Fibroblast of skin of left quadriceps (primary cell): Measurements from ENCODE around the gene NFE2L3.
"Not testable (repeated sequence)": the region's sequence is repeated elsewhere in the genome, so short reads cannot be mapped to it uniquely, and the experiment has no call there.

Experiments
- DNase-seq, 2 experiments: peaks; one replicate each; pipeline ENCODE4 v3.0.0-alpha.2; 2013; ENCODE audit warnings: low read depth in 2 of 2

Gene NFE2L3, protein sequence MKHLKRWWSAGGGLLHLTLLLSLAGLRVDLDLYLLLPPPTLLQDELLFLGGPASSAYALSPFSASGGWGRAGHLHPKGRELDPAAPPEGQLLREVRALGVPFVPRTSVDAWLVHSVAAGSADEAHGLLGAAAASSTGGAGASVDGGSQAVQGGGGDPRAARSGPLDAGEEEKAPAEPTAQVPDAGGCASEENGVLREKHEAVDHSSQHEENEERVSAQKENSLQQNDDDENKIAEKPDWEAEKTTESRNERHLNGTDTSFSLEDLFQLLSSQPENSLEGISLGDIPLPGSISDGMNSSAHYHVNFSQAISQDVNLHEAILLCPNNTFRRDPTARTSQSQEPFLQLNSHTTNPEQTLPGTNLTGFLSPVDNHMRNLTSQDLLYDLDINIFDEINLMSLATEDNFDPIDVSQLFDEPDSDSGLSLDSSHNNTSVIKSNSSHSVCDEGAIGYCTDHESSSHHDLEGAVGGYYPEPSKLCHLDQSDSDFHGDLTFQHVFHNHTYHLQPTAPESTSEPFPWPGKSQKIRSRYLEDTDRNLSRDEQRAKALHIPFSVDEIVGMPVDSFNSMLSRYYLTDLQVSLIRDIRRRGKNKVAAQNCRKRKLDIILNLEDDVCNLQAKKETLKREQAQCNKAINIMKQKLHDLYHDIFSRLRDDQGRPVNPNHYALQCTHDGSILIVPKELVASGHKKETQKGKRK

DNA sequence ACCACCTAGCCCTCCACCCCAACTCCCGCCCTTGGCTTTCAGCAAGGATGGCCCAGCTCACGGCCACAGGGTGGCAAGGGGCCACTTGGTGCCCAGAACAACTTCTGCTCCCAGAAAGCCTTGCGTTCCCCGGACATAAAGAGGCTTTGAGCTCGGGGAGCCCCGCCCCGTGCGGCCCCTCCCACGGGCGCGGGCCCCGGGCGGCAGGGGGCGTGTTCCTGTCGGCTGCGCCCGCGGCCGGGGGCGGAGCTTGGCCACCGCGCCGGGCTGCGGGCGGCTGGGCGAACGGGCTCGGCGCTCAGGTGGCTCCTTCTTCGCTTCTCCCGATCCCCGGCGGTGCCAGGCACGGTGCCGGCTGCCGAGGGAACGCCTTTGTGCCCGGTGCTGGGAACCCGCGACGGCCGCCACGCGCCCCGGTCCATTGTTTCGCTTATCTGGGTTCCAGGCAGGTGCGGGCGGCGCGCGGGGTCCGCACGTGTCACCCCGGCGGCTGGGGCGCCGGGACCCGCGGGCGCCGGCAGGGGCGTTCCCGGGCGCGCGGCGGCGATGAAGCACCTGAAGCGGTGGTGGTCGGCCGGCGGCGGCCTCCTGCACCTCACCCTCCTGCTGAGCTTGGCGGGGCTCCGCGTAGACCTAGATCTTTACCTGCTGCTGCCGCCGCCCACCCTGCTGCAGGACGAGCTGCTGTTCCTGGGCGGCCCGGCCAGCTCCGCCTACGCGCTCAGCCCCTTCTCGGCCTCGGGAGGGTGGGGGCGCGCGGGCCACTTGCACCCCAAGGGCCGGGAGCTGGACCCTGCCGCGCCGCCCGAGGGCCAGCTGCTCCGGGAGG lies at the start of gene NFE2L3:
TSS of gene NFE2L3 (plus strand) at position 246 of the 829 bp plus-strand sequence. CDS start at position 547, 301 bp downstream.
- DNase-seq, result peak; percentile 20 to 29

DNA sequence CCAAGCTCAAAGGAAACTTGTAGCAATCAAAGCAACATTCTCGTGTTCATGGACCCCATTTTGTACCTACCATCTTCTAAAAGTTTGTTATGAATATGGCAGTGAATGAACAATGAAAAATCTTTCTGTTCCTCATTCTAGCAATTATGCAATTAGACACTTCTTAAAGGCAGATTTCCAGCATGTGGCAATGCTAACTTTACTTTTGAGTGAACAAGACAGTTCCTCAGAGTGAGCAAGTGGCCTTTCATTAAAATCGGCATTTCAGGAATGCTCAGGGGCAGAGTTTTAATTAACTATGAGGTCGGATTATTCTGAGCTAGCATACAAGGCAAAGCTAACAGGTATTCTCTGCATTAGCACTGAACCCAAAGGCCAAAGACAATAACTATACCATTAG lies 48.4 kb upstream of the NFE2L3 start:
- no peak for DNase-seq

DNA sequence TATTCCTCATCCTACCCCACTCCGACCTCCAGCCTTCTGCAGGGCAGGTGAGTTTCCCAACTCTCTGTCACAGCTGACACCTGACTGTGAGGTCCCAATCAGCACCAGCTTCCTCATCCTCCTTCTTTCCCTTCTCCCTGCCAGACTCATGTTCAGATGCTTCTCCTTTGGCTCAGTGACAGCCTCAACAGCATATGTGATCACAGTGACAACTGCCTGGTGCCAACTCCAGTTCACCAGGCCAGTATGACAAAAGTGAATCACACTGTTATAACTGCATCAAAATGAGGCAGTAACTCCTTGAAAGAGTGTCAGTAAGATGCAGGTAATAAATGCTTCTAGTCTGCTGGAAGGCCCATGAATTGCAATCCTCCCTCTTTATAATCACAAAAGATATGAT lies 46.8 kb upstream of the NFE2L3 start:
- DNase-seq, result no peak

DNA sequence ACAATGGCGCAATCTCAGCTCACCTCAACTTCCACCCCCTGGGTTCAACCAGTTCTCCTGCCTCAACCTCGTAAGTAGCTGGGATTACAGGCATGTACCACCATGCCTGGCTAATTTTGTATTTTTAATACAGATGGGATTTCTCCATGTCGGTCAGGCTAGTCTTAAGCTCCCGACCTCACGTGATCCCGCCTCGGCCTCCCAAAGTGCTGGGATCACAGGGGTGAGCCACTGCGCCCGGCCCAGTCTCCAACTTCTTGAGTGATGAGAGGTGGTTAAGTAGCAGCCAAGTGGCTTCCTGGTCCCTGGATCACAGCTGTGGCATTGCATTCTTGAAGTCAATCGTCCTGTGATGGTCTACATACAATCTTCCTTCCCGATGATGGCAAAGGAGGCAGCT lies 46.1 kb upstream of the NFE2L3 start:
- no peak for DNase-seq

DNA sequence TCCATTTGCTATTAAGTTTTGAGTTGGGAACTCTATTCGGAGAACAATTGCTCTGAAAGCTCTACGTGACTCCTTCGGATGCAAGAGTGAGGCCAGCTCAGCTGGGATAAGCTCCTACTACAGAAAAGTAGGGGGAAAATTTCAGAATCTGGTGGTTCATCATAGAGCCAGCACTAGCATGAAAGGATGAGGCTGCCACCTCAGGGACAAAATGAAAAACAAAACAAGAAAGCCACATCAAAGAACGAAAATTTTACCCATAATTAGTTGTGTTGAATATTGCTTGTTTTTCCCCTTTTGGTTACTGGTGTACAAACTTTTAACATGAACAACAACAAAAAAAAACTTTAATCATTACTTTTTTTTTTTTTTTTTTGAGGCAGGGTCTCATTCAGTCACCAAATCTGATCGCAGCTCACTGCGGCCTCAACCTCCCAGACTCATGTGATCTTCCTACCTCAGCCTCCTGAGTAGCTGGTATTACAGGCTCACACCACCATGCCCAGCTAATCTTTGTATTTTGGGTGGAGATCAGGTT lies 39.7 kb upstream of the NFE2L3 start:
- no peak for DNase-seq

DNA sequence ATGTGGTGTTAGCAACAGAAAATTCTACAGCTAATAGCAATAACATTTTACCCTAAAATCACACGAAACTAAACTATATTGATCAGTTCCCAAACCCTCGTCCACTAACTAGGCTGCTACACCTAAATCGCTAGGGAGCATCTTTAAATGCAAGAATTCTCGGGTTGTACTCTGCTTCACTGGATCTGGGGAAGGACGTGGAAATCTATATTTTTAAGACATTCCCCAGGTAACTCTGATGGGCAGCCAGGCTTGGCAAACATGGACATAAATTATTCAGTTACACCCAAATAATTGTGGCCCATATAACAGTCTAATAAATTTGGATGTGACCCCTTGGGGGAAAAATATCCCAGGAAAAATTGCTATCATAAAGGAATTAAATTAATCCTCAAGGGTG lies 36.3 kb upstream of the NFE2L3 start:
- no peak for DNase-seq

DNA sequence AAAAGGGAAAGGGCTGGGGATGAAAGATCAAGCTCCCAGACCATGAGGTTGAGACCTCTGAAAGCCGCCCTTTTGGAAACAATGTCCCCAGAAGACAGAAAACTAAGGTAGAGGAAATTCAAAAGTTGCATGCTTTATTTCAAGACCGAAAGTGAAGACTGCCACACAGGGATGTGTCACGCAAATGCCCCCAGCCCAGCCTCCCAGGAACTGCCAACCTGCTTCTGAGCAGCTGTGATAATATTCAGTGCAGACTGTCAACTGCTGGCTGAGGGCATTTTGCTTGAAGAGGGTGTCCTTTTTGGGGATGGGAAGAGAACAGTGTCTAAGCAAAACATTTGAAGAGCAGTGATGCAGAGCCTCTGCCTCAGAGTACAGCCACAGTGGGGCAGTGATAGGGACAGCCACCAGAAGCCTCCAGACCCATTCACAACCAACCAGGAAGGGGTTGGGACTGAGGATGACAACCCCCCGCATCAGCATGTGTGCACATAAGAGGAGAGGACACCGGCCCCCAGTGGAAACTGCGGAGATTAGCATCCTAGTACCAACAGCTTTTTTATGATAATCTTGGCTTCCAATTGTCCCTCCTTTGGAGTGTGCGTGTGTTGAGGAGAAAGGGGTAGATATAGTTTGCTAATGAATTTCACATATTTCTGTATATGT lies 34.7 kb upstream of the NFE2L3 start:
- no peak for DNase-seq

DNA sequence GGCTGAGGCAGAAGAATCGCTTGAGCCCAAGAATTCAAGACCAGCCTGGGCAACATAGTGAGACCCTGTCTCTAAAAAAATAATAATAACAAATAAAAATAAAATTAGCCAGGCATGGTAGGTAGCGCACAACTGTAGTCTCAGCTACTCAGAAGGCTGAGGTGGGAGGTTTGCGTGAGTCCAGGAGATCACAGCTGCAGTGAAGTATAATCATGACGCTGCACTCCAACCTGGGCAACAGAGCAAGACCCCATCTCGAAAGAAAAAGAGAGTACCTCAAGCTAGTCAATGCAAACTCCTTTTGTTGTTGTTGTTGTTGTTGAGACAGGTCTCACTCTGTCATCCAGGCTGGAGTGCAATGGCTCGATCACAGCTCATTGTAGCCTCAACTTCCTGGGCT lies 34.0 kb upstream of the NFE2L3 start:
- DNase-seq, result no peak

DNA sequence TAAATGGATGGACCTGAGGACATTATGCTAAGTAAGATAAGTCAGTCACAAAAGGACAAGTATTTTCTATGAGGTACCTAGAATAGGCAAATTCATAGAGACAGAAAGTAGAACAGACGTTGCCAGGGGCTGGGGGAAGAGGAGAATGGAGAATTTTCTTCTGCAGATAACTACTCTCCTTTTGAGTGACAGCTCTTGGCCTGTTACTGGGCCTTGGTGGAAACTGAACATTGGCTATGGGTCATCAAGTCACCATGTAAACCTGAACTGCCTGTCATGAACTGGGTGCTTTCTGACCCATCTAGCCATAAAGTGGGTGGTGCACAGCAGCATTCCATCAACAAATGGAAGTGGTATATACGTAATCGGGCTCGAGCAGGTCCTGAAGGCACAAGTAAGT lies 29.3 kb upstream of the NFE2L3 start:
- DNase-seq, result no peak

DNA sequence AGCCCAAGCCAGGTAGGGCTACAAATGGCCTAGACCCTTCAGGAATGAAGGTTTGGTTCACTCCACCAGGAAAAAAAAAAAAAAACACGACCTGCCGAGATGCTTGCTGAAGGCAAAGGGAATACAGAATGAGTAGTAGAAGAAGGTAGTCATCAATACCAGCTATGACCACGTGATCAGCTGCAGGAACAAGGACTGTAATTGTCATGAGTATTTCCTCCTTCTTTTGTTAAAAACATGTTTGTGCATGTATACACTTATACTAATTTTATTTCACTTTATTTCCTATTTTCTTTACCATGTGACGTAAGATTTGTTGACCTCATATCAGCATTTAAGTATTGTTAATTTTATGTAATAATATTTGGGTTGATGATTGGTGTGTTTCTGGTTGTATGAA lies 27.2 kb upstream of the NFE2L3 start:
- DNase-seq, result not testable (repeated sequence)

DNA sequence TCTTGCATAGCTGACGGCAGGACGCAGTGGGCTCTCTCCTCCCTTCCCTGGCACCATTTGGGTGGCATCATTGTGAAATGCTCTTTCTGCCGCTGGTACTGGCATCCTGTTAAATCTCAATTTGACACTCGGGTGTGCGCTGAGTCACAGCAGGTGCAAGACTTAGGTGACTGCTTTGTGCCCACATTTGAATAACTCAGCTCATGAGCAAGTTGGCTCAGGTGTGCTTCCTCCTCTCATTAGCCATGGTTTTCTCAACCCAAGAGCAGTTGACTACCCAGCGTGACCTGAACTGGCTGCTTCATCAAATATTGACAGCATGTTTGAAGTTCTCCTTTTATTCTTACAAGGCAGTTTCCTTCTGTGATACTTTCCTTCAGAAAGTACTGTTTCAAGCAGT lies 24.6 kb upstream of the NFE2L3 start:
- DNase-seq, result no peak

DNA sequence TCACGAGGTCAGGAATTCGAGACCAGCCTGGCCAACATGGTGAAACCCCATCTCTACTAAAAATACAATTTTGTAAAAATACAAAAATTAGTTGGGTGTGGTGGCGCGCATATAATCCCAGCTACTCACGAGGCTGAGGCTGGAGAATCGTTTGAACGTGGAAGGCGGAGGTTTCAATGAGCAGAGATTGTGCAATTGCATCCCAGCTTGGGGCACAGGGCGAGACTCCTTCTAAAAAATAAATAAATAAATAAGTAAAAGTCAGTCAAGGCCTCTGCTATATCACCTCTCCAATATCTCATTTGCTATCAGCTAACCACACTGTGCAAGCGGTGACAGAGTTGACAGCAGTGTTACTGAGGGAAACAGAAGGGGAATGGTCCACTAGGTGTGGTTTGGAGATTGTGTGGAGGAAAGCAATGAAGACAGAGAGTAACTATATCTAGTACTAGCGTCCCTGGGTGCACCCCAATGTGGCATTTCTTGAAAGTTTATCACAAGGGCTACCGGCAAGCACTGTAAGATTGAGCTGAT lies 20.9 kb upstream of the NFE2L3 start:
- no peak for DNase-seq

DNA sequence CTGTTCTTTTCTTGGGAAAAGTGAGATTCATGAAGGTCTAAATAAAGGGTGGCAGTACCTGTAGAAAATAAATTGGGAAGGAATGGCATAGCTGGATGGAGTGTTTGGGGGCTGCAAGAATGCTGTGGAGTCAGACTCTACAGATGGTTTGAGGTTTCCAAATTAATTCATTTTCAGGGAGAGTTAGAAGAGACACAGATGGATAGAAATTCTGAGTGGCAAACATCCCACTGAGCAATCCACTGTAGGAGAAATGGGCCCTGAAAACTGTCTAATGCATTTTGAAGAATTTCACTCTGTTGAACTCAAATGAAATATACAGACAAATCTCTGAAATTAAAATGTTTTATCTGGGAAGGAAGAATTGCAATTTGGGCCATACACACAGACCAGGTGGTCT lies 16.9 kb upstream of the NFE2L3 start:
- no peak for DNase-seq

DNA sequence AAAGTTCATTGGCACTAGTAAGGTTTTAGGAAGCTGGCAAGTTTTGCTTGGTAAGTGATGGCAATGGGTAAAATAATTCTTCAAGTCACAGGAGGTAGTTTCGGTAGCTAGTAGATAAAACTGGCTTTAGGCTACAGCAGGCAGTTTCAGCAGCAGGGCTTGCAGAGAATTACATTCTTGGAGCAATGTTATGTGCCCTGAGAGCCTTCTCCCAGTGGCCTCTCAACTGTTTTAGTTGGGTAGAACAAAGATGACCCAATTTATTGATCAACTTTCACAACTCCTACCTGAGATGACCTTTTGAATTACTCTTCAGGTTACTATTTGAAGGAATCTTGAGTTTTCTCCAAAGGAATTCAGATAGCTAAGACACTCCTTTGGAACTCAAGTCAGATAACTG lies 16.4 kb upstream of the NFE2L3 start:
- no peak for DNase-seq

DNA sequence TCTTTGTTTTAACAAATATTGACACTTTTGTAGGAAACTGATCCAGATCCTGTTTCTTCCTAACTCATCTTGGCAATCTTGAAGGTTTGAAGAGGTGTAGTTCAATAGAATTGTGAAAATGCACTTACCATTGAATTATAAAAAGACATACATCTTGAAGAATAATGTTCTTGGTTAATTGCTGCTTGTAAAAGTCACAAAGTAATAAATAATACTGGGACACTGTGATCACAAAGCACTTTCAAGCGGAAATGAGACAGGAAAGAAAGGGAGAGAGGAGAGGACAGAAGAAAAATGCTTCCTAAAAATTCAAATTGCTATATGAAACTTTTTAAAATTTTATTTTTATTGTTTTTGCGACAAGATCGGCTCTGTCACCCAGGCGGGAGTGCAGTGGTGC lies 15.2 kb upstream of the NFE2L3 start:
- DNase-seq, result no peak

DNA sequence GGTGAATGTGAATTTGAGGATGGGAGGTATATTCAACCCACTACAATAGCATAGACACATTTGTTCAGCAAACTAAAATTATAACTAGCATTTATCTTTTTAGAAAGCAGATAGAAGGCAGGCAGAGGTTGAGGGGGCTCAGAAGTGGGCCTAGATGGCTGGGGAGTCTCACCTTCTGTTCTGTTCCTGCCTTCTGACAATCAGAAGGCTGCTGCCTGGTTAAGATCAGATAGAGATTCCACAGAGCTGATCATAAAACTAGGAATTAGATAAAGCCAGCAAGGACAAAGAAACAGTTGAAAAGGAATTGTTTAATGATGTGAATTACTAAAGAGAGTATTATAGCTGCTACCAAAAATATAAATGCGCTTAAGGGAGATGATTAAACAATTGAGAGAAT lies 11.6 kb upstream of the NFE2L3 start:
- no peak for DNase-seq

DNA sequence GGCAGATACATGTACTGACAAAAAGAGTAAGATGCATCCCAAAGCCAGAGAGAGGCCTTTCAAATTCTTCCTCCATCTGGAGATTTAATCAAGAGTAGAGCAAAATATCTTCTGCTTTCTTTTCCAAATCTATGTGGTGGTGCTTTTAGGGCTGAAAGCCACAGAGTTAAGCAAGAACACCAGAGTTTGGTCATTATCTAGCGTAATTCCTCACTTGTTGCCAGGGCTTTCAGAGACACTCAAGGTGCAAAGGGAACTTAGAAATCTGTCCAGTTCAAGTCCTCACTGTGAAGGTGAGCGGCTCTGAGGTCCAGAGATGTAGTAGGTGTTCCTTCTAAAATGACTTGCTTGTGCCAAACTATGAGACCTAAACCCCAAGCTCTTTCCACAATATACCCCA lies 10.9 kb upstream of the NFE2L3 start:
- no peak for DNase-seq

DNA sequence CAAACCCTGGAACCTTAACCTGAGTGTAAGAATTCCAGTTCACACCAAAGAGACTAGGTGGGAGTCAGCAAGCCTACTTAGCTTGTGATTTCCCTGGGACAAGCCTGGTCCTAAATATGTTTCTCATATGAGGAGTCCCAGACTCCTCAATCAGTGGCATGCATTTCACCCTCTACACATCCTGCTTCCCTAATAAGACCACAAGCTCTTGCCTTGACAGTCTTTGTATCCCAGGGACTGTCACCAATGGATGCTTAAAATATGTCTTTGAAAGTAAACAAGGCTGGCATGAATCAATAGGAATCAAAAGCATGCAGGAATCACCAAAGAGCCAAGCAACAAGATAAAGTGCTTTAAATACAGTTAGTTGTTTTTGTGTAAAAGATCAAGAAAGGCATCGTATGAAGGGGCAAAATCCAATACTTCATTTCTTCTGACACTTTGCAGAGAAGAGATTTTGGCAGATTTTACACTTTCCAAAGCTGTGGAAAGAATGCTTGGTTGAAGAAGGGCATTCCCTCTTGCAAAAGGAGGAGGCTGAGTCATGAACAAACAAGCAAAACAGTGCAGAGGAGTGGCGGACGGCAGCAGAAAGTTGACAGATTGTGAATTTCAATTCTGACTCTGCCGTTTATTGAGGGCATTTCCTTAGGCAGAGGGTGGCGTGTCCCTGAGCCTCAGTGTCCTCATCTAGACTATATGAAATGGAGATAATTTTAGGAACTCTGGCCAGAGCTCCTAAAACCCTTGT lies 8.5 kb upstream of the NFE2L3 start:
- no peak for DNase-seq

DNA sequence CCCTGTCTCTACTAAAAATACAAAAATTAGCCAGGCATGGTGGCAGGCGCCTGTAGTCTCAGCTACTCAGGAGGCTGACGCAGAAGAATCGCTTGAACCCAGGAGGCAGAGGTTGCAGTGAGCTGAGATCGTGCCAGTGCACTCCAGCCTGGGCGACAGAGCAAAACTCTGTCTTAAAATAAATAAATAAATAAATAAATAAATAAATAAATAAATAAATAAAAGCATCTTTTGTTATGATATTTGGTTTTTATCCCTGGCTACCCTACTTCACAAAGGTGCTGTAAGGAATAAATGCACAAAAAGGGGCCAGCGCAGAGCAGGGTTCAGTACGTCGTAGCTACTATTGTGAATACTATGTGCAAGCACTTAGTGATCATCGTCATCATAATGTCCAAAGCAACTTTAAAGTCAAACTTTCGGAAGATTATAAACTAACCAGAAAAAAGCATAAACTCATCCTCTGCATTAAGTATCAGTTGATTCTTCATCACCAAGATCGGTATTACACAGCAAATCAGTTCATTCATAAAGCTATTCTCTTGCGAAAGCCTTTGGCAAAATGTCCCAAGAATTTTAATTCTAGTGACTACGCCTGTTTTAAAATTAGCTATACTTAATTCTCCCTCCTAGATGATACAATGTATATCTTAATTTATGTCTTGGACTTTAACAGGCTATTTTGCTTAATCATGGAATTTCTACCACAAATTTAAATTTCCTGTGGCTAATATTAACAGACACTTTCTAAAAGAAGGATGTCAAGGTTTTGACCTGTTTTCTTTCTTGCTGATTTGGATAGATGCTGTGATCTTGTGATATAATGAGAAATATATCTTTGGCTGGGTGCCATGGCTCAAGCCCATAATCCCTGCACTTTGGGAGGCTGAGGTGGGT lies 7.6 kb upstream of the NFE2L3 start:
- DNase-seq, result no peak

DNA sequence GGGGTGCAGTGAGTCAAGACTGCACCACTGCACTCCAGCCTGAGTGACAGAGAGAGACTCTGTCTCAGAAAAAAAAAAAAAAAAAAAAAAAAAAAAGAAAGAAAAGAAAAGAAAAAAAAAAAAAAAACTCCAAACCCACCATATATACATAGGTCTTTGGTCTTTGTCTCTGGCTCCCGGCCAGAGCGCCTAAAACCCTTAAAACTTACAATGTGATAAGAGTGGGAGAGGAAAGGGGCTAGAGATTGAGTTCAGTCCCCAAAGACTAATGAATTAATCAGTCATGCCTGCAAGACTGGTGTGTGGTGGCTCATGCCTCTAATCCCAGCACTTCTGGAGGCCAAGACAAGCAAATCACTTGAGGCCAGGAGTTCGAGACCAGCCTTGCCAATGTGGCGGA lies 6.8 kb upstream of the NFE2L3 start:
- no peak for DNase-seq
